ENCODE measurements around the gene VRTN.

Gene VRTN

GRCh38 chr14:74312161-74312560, 36.1 kb upstream of the VRTN start:
- TF ChIP-seq, protein P1, sequence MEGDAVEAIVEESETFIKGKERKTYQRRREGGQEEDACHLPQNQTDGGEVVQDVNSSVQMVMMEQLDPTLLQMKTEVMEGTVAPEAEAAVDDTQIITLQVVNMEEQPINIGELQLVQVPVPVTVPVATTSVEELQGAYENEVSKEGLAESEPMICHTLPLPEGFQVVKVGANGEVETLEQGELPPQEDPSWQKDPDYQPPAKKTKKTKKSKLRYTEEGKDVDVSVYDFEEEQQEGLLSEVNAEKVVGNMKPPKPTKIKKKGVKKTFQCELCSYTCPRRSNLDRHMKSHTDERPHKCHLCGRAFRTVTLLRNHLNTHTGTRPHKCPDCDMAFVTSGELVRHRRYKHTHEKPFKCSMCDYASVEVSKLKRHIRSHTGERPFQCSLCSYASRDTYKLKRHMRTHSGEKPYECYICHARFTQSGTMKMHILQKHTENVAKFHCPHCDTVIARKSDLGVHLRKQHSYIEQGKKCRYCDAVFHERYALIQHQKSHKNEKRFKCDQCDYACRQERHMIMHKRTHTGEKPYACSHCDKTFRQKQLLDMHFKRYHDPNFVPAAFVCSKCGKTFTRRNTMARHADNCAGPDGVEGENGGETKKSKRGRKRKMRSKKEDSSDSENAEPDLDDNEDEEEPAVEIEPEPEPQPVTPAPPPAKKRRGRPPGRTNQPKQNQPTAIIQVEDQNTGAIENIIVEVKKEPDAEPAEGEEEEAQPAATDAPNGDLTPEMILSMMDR (IDR thresholded peaks at IDR 0.05), result no peak

GRCh38 chr14:74313601-74314000, 34.7 kb upstream of the VRTN start:
- TF ChIP-seq, protein P1 (IDR thresholded peaks at IDR 0.05), result no peak

DNA sequence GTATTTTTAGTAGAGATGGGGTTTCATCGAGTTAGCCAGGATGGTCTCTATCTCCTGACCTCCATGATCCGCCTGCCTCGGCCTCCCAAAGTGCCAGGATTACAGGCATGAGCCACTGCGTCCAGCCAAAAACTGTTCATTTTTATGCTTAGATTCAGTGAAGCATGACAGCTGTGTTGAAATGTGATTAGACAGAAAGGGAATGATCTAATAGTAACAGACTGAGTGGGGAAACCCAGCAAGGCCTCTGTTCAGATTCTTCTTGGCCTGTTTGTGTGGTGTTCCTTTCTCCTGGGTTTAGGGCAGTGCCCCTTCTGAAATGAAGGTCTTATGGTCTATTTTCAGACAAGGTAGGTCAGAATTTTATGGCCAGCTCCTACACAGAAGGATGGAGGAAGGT, 33.7 kb upstream of the VRTN start:
- TF ChIP-seq, protein P1 (IDR thresholded peaks at IDR 0.05), result no peak

GRCh38 chr14:74324931-74325361, 23.3 kb upstream of the VRTN start:
- TF ChIP-seq, protein P1 (IDR thresholded peaks at IDR 0.05), result peak; percentile 61

GRCh38 chr14:74325446-74325845, 22.8 kb upstream of the VRTN start:
- TF ChIP-seq, protein P1 (IDR thresholded peaks at IDR 0.05), result no peak

DNA sequence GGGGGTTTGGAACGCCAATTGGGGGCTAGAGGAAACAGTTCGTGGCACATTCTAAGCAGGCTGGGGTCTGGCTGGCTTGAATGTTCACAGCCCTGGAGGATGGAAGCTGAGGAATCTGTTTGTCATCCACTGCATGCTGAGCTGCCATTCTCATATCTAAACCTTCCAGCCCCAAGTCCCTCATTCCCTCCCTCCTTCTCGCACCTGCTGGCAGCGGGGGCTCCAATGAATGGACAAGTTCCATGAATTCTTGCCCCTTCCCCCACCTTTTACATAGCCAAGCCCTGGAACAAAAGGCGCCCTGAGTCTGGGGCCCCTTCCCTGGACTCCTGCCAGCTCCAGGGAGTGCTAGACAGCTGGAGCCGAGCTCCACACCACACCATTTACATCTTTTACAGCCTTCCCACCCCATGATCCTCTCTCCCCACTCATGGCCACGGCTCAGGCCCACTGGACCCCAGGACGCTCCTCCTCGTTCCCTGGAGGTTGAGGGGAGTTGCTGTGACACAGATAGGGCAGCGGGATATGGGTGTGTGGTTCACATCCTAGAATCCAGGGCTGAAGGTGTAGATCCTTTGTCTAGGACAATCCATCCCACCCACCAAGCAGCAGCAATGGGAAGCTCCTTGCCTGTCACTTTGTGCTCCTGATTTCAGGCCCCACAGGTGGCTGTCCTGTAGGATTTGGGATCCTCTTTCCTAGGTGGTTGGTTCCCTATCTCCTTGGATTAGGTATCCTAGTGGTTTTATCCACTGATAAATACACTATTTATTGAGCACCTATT, 21.7 kb upstream of the VRTN start:
- TF ChIP-seq, protein P1 (IDR thresholded peaks at IDR 0.05), result no peak

- TF ChIP-seq, protein P1 (IDR thresholded peaks at IDR 0.05), result no peak
Observed at GRCh38 chr14:74333909-74334308, 14.4 kb upstream of the VRTN start.
